GM10266 (cell line): ENCODE measurements around the gene ERGIC3.
"Not testable (repeated sequence)": the region's sequence is repeated elsewhere in the genome, so short reads cannot be mapped to it uniquely, and the experiment has no call there.

Experiments used
- DNase-seq: peaks from one replicate; pipeline ENCODE4 v3.0.0; 2012; ENCODE audit errors: extremely low spot score
- CTCF ChIP-seq: IDR thresholded peaks from 2 replicates; pipeline ENCODE4 v1.5.1; 2012; ENCODE audit warnings: mild to moderate bottlenecking, low read depth; ENCODE audit not compliant: control insufficient read depth, insufficient read depth; ENCODE audit errors: missing control alignments

The ERGIC3 gene

GRCh38 chr20:35542990-35543389 lies 1.1 kb downstream of the ERGIC3 start:
- DNase-seq = no peak
- TF ChIP-seq CTCF = no peak

GRCh38 chr20:35544436-35544835 lies 2.6 kb downstream of the ERGIC3 start:
- no peak for TF ChIP-seq CTCF
- no peak for DNase-seq

GRCh38 chr20:35544941-35545340 lies 3.1 kb downstream of the ERGIC3 start:
- DNase-seq = not testable (repeated sequence)

- no peak for TF ChIP-seq CTCF
- no peak for DNase-seq
These were observed 4.2 kb downstream of the ERGIC3 start for GRCh38 chr20:35546127-35546526.

GRCh38 chr20:35547329-35547728 lies 5.5 kb downstream of the ERGIC3 start:
- DNase-seq = no peak
- no peak for TF ChIP-seq CTCF

- no peak for DNase-seq
- no peak for TF ChIP-seq CTCF
These were observed 9.6 kb downstream of the ERGIC3 start for GRCh38 chr20:35551503-35551902.

GRCh38 chr20:35552914-35553313 lies 11.0 kb downstream of the ERGIC3 start:
- no peak for TF ChIP-seq CTCF
- no peak for DNase-seq

GRCh38 chr20:35555461-35555860 lies 13.6 kb downstream of the ERGIC3 start:
- DNase-seq = not testable (repeated sequence)
